KOPT-K1 (cell line): ENCODE measurements around the gene COMT.

Experiments
- H3K27ac ChIP-seq: fragments of 200-600 bp; sonication (generic); 2 replicates; pipeline ENCODE4 v1.5.1; 2016; ENCODE audit warnings: antibody characterized with exemption, mild to moderate bottlenecking, low read depth, low read length; ENCODE audit not compliant: poor library complexity, severe bottlenecking
- H3K36me3 ChIP-seq: fragments of 200-600 bp; sonication (generic); 2 replicates; pipeline ENCODE4 v1.5.1; 2017; ENCODE audit warnings: antibody characterized with exemption, mild to moderate bottlenecking, low read length, moderate library complexity; ENCODE audit not compliant: insufficient read depth
- H3K9me3 ChIP-seq: fragments of 200-600 bp; sonication (generic); 2 replicates; pipeline ENCODE4 v1.5.1; 2017; ENCODE audit warnings: antibody characterized with exemption, low read length, mild to moderate bottlenecking; ENCODE audit not compliant: insufficient read depth, poor library complexity, severe bottlenecking

COMT gene

DNA sequence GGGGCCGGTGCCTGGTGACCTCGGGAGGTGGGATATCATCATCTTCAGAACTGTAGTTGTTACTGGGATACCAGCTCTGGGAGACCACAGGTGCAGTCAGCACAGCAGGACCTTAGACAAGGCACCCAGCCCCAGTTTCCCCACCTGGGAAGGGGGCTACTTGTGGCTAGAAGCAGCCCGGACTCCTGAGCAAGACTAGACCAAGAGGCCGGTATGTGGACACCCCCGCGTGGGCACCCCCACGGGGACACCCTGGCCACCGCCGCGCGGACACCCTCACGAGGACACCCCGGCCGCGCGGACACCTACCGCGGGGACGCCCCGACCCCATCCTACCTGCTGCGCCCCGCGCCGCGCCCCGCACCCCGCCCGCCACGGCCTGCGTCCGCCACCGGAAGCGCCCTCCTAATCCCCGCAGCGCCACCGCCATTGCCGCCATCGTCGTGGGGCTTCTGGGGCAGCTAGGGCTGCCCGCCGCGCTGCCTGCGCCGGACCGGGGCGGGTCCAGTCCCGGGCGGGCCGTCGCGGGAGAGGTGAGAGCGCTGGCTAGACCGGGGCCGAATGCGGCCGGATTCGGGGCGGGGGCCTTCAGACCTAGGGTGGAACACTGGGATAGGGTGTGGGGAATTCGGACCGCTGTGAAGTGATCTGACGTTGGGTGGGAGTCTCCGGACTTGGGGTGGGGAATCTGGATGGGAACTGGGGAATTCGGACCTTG is at the start of gene COMT, which contains the start of gene TXNRD2:
TSS of gene COMT (plus strand) at position 408 of the 718 bp plus-strand sequence. CDS start 20,755 bp downstream, outside the sequence.
TSS of gene TXNRD2 (minus strand) at position 454 of the 718 bp plus-strand sequence. CDS start at position 439, 15 bp downstream.
- H3K27ac ChIP-seq = peak within 1 kb of the TSS; percentile 91
- peaks cover 2% of the 10 kb centered on the region for H3K9me3 ChIP-seq

GRCh38 chr22:19892257-19892879 is 49.2 kb upstream of the COMT start:
- H3K9me3 ChIP-seq = no peaks in the 10 kb centered on the region
- peak overlapping the region; percentile 98 for H3K27ac ChIP-seq
- H3K36me3 ChIP-seq = no peaks in the 10 kb centered on the region

More for the DNA sequence above, at the start of gene COMT, which contains the start of gene TXNRD2:
- H3K36me3 ChIP-seq = peaks cover 9% of the 10 kb centered on the region; the same call in 1 of the 2 replicates

DNA sequence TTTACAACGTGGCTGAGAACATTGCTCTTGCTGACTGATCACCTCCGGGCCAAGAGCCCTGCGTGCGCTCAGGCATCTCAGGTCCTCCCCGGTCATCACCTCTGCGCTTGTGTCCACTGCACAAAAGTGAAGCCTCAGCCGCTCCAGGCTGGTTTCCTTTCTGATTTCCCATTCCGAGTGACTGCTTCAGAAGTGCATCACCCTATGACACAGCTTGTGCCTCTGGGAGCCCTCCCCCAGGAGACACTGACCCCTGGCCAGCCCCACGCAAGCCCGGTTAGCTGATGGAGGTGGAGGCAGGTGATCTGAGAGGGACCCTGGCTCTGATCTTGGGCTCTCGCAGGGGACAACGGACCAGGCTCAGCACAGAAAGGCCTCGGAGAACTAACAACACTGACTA is 48.6 kb upstream of the COMT start:
- Histone ChIP-seq H3K36me3 (no peaks in the 10 kb centered on the region), H3K27ac (peak overlapping the region; percentile 98), H3K9me3 (no peaks in the 10 kb centered on the region)

DNA sequence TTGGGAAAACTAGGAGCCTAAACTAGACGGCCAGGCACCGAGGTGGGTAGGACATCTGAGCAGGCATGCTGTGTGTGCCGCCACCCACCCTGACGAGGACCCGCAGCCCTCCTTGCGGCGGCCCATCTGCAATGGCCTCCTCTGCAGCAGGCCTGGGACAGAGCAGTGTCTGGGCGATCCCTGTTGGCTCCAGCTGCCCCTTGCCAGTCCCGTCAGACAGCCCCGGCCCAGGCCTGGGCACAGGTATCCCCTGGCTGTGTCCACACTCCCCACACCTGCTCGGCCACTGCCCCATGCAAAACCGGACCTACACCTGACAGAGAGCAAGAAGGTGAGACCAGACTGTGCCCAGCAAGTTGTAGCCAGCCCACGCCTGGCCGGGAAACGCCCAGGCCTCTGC is 48.2 kb upstream of the COMT start:
- no peaks in the 10 kb centered on the region for H3K36me3 ChIP-seq
- no peaks in the 10 kb centered on the region for H3K9me3 ChIP-seq
- H3K27ac ChIP-seq = peak overlapping the region; percentile 98

DNA sequence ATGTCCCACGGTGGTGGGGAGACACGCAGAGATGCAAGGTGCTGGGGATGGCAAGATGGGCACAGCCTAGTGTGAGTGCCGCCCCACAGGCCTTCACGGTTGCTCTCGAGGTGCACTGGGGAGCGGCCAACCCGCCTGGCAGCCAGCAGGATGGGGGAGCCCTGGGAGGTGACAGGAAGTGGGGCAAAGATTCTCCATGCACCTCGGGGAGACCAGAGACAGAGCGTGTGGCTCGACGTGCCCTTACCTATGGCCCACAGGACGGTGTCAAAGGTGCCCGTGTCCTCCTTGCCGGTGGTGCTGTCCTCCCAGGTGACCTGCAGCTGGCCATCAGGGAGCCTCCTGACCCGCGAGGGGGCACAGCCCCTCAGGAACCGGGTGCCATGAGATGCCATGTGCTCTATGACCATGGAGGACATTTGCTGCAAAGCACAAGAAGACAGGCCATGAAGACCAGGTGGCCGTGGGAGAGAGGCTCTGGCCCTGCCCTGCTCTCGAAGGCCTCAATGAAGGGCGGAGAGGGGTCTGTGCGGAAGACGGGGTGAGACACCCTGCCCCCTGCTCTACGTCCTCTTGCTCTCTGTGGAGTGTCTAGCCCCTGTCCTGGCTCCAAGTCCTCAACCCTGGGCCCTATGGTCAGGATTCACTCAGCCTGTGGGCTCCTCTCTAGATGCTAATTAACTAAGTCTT is 46.3 kb upstream of the COMT start:
- Histone ChIP-seq H3K27ac (peak overlapping the region; percentile 98), H3K36me3 (no peaks in the 10 kb centered on the region), H3K9me3 (no peaks in the 10 kb centered on the region)

DNA sequence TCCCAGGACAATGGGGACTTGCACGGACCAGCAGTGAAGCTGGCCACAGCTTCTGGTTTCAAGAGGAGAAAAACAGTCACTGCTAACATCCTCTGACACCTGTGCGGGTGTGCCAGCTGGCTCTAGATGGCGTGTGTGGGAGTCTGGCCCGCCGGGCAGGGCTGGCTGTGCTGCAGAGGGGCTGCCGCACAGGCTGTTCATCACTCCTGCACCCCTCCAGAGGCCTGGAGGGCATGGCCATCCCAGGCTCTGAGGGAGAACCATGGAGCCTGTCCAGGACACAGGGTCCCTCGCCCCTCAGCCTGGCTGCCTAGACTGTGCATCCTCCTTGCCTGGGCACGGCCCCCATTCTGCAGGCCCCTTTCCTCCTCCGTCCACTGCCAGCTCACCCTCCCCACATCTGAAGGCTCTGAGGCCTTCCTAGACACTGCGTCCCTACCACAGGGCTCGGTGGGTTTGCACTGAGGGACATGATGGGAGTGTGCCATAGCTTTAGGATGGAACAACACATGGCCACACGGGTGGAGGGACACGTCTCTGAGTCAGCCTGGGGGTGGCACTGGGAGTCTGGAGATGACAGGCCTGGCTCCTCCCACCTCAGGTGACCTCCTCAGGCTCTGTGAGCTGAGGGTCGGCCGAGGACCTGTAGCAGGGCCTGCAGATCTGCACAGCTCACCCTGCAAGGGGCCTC is 44.8 kb upstream of the COMT start:
- Histone ChIP-seq H3K36me3 (no peaks in the 10 kb centered on the region), H3K9me3 (no peaks in the 10 kb centered on the region), H3K27ac (peak overlapping the region; percentile 98)

DNA sequence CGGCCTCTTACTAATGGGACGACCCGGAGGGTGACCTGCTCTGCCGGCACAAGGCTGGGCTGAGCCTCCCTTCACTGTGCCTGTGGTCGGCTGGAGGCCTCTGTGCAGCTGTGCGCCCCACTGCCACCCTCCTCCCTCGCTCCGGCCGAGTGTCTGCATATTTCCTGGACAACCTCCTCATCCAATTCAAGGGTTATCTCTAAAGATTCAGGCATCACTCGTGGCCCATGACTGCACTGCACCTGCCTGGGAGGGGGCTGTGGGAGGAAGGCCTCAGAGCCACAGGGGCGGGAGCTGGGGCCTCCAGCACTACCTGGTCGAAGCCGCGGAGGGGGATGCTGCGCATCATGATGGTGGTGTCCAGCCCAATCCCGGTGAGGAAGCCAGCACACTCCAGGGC is 43.8 kb upstream of the COMT start:
- Histone ChIP-seq H3K27ac (peak overlapping the region; percentile 98), H3K9me3 (no peaks in the 10 kb centered on the region), H3K36me3 (no peaks in the 10 kb centered on the region)

- Histone ChIP-seq H3K36me3 (no peaks in the 10 kb centered on the region), H3K27ac (peak overlapping the region; percentile 98), H3K9me3 (no peaks in the 10 kb centered on the region)
These were observed 43.4 kb upstream of the COMT start for GRCh38 chr22:19898145-19898544.

- no peaks in the 10 kb centered on the region for H3K9me3 ChIP-seq
- H3K36me3 ChIP-seq = no peaks in the 10 kb centered on the region
- peak overlapping the region; percentile 98 for H3K27ac ChIP-seq
These were observed 42.6 kb upstream of the COMT start for GRCh38 chr22:19898831-19899567.

- Histone ChIP-seq H3K27ac (peak overlapping the region; percentile 98), H3K36me3 (no peaks in the 10 kb centered on the region), H3K9me3 (no peaks in the 10 kb centered on the region)
These were observed 40.7 kb upstream of the COMT start for GRCh38 chr22:19900707-19901436.

GRCh38 chr22:19901577-19902244 is 39.9 kb upstream of the COMT start:
- H3K36me3 ChIP-seq = no peaks in the 10 kb centered on the region
- H3K27ac ChIP-seq = peak overlapping the region; percentile 98
- H3K9me3 ChIP-seq = no peaks in the 10 kb centered on the region

DNA sequence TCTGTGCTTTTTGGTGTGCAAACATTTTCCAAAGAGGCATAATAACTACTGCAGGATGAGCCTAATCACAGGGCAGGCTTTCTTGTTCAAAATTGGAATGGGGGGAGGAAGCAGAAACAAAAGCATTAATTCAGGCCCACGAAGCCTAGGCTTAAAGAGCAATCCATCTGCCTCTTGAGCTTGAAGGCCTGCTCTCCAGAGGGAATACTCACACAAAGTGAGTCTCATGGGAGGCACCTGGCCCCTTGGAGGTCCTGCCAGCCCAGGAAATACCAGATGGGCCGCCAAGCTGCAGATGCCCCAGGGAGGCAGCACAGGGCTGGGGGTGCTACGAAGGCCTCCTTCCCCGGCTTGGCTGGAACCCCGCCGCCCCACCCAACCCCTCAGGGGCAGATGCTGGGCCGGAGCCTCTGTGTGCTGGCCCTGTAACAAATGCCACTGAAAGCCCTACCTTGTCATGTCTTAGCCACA is 39.3 kb upstream of the COMT start:
- Histone ChIP-seq H3K27ac (peak overlapping the region; percentile 29), H3K9me3 (no peaks in the 10 kb centered on the region)

DNA sequence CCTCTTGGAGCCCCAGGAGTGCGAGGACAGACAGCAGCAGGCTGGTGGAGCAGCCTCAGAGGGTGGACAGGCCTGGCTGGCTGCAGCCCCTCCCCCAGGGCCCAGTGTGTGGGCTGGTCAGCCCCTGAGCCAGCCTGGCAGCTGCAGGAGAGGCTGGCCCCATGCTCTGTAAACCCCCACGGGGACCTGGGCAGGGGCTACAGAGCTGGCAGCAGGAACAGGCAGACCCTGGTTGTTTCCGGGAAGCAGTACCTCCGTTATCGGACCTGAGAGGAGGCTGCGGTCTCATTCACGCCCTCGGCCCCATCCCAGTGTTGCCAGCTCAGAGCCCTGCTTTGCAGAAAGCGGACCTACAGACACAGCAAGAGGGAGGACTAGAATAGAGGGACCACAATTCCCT is 38.5 kb upstream of the COMT start:
- Histone ChIP-seq H3K36me3 (no peaks in the 10 kb centered on the region), H3K9me3 (no peaks in the 10 kb centered on the region), H3K27ac (peak overlapping the region; percentile 29)

More for the DNA sequence above, 39.3 kb upstream of the COMT start:
- no peaks in the 10 kb centered on the region for H3K36me3 ChIP-seq
